GM19238 (cell line): ENCODE measurements around the gene NAPB.

Experiments
- DNase-seq: peaks from one replicate; pipeline ENCODE4 v3.0.0; 2011; ENCODE audit warnings: low spot score; ENCODE audit not compliant: insufficient read length

Gene NAPB

GRCh38 chr20:23407781-23408464 lies 13.4 kb downstream of the NAPB start:
- no peak for DNase-seq

- no peak for DNase-seq
These were observed 14.4 kb downstream of the NAPB start for GRCh38 chr20:23406880-23407279.

- DNase-seq = no peak
These were observed 17.1 kb downstream of the NAPB start for GRCh38 chr20:23404196-23404595.

- no peak for DNase-seq
These were observed 17.5 kb downstream of the NAPB start for GRCh38 chr20:23403751-23404150.

- DNase-seq = no peak
These were observed 20.2 kb downstream of the NAPB start for GRCh38 chr20:23401051-23401450.

- no peak for DNase-seq
These were observed 21.6 kb downstream of the NAPB start for GRCh38 chr20:23399568-23400241.

GRCh38 chr20:23397961-23398360 lies 23.3 kb downstream of the NAPB start:
- DNase-seq = no peak

- DNase-seq = no peak
These were observed 24.2 kb downstream of the NAPB start for GRCh38 chr20:23396950-23397627.

GRCh38 chr20:23393996-23394775 lies 27.1 kb downstream of the NAPB start:
- no peak for DNase-seq

GRCh38 chr20:23391707-23392310 lies 29.5 kb downstream of the NAPB start:
- no peak for DNase-seq

- no peak for DNase-seq
These were observed 31.1 kb downstream of the NAPB start for GRCh38 chr20:23390091-23390774.

GRCh38 chr20:23387118-23387443 lies 34.2 kb downstream of the NAPB start:
- no peak for DNase-seq

GRCh38 chr20:23386304-23387117 lies 34.8 kb downstream of the NAPB start:
- DNase-seq = no peak

GRCh38 chr20:23381876-23382275 lies 39.4 kb downstream of the NAPB start:
- DNase-seq = no peak

- no peak for DNase-seq
These were observed 41.5 kb downstream of the NAPB start for GRCh38 chr20:23379772-23380171.

GRCh38 chr20:23375827-23376226 lies 45.5 kb downstream of the NAPB start:
- DNase-seq = no peak

- DNase-seq = no peak
These were observed 46.8 kb downstream of the NAPB start for GRCh38 chr20:23374441-23374840.

GRCh38 chr20:23371496-23371895 lies 49.8 kb downstream of the NAPB start:
- DNase-seq = no peak

GRCh38 chr20:23370873-23371272 lies 50.4 kb downstream of the NAPB start:
- no peak for DNase-seq

- no peak for DNase-seq
These were observed 51.0 kb downstream of the NAPB start for GRCh38 chr20:23370274-23370673.
